ENCODE results near the gene SLC10A7.

The SLC10A7 gene

GRCh38 chr4:146330392-146330791, 191.3 kb downstream of the SLC10A7 start:
- Histone ChIP-seq H3K27me3 (ENCODE audit: control insufficient read depth, insufficient read depth, low read length, poor library complexity, severe bottlenecking) (no peaks in the 10 kb centered on the region), H3K4me3 (ENCODE audit: insufficient read depth, low read depth, low read length) (no peak overlapping the region), H3K36me3 (ENCODE audit: control insufficient read depth, insufficient read depth, low read length) (no peaks in the 10 kb centered on the region), H3K9me3 (ENCODE audit: control insufficient read depth, low read length) (no peaks in the 10 kb centered on the region), H3K4me1 (ENCODE audit: control insufficient read depth, insufficient read depth, low read length) (no peaks in the 10 kb centered on the region), H3K27ac (ENCODE audit: insufficient read depth, low read depth, low read length, poor library complexity, severe bottlenecking) (no peak overlapping the region)
- 89 to 91% methylated on average over 3 of the region's 4 CpGs for WGBS, 2 experiments

- Histone ChIP-seq H3K4me1 (ENCODE audit: control insufficient read depth, insufficient read depth, low read length) (no peaks in the 10 kb centered on the region), H3K36me3 (ENCODE audit: control insufficient read depth, insufficient read depth, low read length) (no peaks in the 10 kb centered on the region), H3K27ac (ENCODE audit: insufficient read depth, low read depth, low read length, poor library complexity, severe bottlenecking) (no peak overlapping the region), H3K9me3 (ENCODE audit: control insufficient read depth, low read length) (no peaks in the 10 kb centered on the region), H3K27me3 (ENCODE audit: control insufficient read depth, insufficient read depth, low read length, poor library complexity, severe bottlenecking) (no peaks in the 10 kb centered on the region), H3K4me3 (ENCODE audit: insufficient read depth, low read depth, low read length) (no peak overlapping the region)
Observed at GRCh38 chr4:146329050-146329716, 192.6 kb downstream of the SLC10A7 start.

GRCh38 chr4:146327859-146328650, 193.7 kb downstream of the SLC10A7 start:
- Histone ChIP-seq H3K4me3 (ENCODE audit: insufficient read depth, low read depth, low read length) (no peak overlapping the region), H3K27ac (ENCODE audit: insufficient read depth, low read depth, low read length, poor library complexity, severe bottlenecking) (no peak overlapping the region), H3K9me3 (ENCODE audit: control insufficient read depth, low read length) (no peaks in the 10 kb centered on the region), H3K36me3 (ENCODE audit: control insufficient read depth, insufficient read depth, low read length) (no peaks in the 10 kb centered on the region), H3K27me3 (ENCODE audit: control insufficient read depth, insufficient read depth, low read length, poor library complexity, severe bottlenecking) (no peaks in the 10 kb centered on the region), H3K4me1 (ENCODE audit: control insufficient read depth, insufficient read depth, low read length) (no peaks in the 10 kb centered on the region)
- 89 to 93% methylated on average over 6 of the region's 6 CpGs for WGBS, 2 experiments

DNA sequence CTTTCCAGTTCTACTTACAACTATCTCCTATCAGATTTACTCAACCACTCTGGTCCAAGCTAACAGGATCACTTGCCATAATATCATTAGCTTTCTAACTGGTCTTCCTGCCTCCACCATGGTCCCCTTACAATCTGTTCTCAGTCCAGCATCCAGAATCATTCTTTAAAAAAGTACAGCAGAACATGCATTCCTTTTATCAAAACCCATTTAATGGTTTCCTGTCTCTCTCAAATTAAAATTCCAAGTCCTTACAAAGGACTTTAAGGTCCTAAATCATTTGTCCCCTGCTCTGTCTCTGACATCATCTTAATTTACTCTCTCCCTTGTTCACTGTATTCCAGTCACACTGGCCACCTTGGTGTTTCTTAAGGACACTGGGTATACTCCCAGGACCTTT, 202.8 kb downstream of the SLC10A7 start:
- Histone ChIP-seq H3K9me3 (ENCODE audit: control insufficient read depth, low read length) (no peaks in the 10 kb centered on the region), H3K4me3 (ENCODE audit: insufficient read depth, low read depth, low read length) (no peak overlapping the region), H3K27me3 (ENCODE audit: control insufficient read depth, insufficient read depth, low read length, poor library complexity, severe bottlenecking) (no peaks in the 10 kb centered on the region), H3K36me3 (ENCODE audit: control insufficient read depth, insufficient read depth, low read length) (no peaks in the 10 kb centered on the region), H3K4me1 (ENCODE audit: control insufficient read depth, insufficient read depth, low read length) (no peaks in the 10 kb centered on the region), H3K27ac (ENCODE audit: insufficient read depth, low read depth, low read length, poor library complexity, severe bottlenecking) (no peak overlapping the region)

DNA sequence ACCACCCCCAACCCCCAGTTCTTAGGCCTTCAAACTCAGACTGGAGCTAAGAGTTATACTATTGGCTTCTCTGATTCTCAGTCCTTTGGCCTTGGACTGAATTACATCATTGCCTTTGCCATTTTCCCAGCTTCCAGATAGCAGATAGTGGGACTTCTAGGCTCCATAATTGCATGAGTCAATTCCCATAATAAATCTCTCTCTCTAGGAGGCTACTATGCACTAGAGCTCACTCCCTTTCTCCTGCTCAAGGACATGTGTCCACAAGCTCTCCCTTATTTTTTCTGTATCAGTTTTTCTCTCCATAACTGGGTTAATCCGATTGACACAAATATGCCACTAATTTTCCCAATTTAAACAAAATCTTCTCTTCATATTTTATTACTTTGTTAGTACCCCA, 204.0 kb downstream of the SLC10A7 start:
- Histone ChIP-seq H3K4me1 (ENCODE audit: control insufficient read depth, insufficient read depth, low read length) (no peaks in the 10 kb centered on the region), H3K36me3 (ENCODE audit: control insufficient read depth, insufficient read depth, low read length) (no peaks in the 10 kb centered on the region), H3K27ac (ENCODE audit: insufficient read depth, low read depth, low read length, poor library complexity, severe bottlenecking) (no peak overlapping the region), H3K9me3 (ENCODE audit: control insufficient read depth, low read length) (no peaks in the 10 kb centered on the region), H3K4me3 (ENCODE audit: insufficient read depth, low read depth, low read length) (no peak overlapping the region), H3K27me3 (ENCODE audit: control insufficient read depth, insufficient read depth, low read length, poor library complexity, severe bottlenecking) (no peaks in the 10 kb centered on the region)
- 90 to 95% methylated on average over 1 of the region's 1 CpG for whole genome bisulfite sequencing, 2 experiments

DNA sequence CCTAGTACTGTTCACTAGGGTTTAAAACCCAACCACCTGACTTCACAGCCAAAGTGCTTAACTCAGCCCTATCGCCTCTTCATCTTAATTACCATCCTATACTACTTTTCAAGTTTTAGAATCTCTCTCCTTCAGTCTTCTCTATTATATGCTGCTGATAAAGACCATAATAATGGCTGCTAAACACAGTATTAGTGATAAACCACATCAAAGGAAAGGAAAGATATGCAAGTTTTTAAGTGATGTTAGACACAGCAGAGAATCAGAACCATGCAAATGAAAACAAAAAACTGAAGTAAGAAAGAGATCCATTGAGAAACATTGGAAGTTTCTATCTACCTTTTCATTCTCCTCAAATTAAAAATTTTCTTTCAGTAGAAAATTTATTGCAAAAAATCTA, 206.6 kb downstream of the SLC10A7 start:
- no peak overlapping the region for H3K4me3 ChIP-seq (ENCODE audit: insufficient read depth, low read depth, low read length)
- WGBS, 2 experiments, result 87 to 100% methylated on average over 1 of the region's 1 CpG

GRCh38 chr4:146311238-146311970, 210.3 kb downstream of the SLC10A7 start:
- 82 to 89% methylated on average over 3 of the region's 3 CpGs for WGBS, 2 experiments
- H3K27me3 ChIP-seq (ENCODE audit: control insufficient read depth, insufficient read depth, low read length, poor library complexity, severe bottlenecking), result no peaks in the 10 kb centered on the region
- H3K9me3 ChIP-seq (ENCODE audit: control insufficient read depth, low read length), result no peaks in the 10 kb centered on the region
- no peak overlapping the region for H3K4me3 ChIP-seq (ENCODE audit: insufficient read depth, low read depth, low read length)
- H3K36me3 ChIP-seq (ENCODE audit: control insufficient read depth, insufficient read depth, low read length), result no peaks in the 10 kb centered on the region
- H3K27ac ChIP-seq (ENCODE audit: insufficient read depth, low read depth, low read length, poor library complexity, severe bottlenecking), result no peak overlapping the region
- no peaks in the 10 kb centered on the region for H3K4me1 ChIP-seq (ENCODE audit: control insufficient read depth, insufficient read depth, low read length)

More for the DNA sequence above, 206.6 kb downstream of the SLC10A7 start:
- Histone ChIP-seq H3K27ac (ENCODE audit: insufficient read depth, low read depth, low read length, poor library complexity, severe bottlenecking) (no peak overlapping the region), H3K27me3 (ENCODE audit: control insufficient read depth, insufficient read depth, low read length, poor library complexity, severe bottlenecking) (no peaks in the 10 kb centered on the region), H3K36me3 (ENCODE audit: control insufficient read depth, insufficient read depth, low read length) (no peaks in the 10 kb centered on the region), H3K4me1 (ENCODE audit: control insufficient read depth, insufficient read depth, low read length) (no peaks in the 10 kb centered on the region), H3K9me3 (ENCODE audit: control insufficient read depth, low read length) (no peaks in the 10 kb centered on the region)

- Histone ChIP-seq H3K27me3 (ENCODE audit: control insufficient read depth, insufficient read depth, low read length, poor library complexity, severe bottlenecking) (no peaks in the 10 kb centered on the region), H3K9me3 (ENCODE audit: control insufficient read depth, low read length) (no peaks in the 10 kb centered on the region), H3K27ac (ENCODE audit: insufficient read depth, low read depth, low read length, poor library complexity, severe bottlenecking) (no peak overlapping the region), H3K4me3 (ENCODE audit: insufficient read depth, low read depth, low read length) (no peak overlapping the region), H3K36me3 (ENCODE audit: control insufficient read depth, insufficient read depth, low read length) (no peaks in the 10 kb centered on the region), H3K4me1 (ENCODE audit: control insufficient read depth, insufficient read depth, low read length) (no peaks in the 10 kb centered on the region)
Observed at GRCh38 chr4:146310319-146311021, 211.3 kb downstream of the SLC10A7 start.

DNA sequence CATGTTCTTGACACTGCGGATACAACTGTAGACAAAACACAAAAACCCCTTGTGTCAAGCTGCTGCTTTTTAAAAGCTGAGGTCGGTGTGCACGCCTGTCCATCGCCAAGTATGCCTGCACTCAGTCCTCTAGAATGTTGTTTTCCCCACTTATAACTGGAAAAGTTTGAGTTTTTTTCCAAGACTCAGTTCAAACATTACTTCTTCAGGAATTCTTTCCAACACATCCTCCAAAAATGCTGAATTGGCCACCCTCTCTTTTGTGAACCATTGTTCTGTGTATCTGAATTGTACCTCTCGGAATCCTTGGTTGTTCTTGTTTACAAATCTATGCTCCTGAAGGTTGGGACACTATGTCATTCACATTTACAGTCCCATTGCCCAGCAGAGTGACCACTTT, 212.8 kb downstream of the SLC10A7 start:
- H3K4me1 ChIP-seq (ENCODE audit: control insufficient read depth, insufficient read depth, low read length), result no peaks in the 10 kb centered on the region
- no peaks in the 10 kb centered on the region for H3K36me3 ChIP-seq (ENCODE audit: control insufficient read depth, insufficient read depth, low read length)
- no peak overlapping the region for H3K4me3 ChIP-seq (ENCODE audit: insufficient read depth, low read depth, low read length)
- H3K27ac ChIP-seq (ENCODE audit: insufficient read depth, low read depth, low read length, poor library complexity, severe bottlenecking), result no peak overlapping the region
- whole genome bisulfite sequencing, 2 experiments, result 89 to 96% methylated on average over 5 of the region's 5 CpGs
- no peaks in the 10 kb centered on the region for H3K9me3 ChIP-seq (ENCODE audit: control insufficient read depth, low read length)
- H3K27me3 ChIP-seq (ENCODE audit: control insufficient read depth, insufficient read depth, low read length, poor library complexity, severe bottlenecking), result no peaks in the 10 kb centered on the region

GRCh38 chr4:146302822-146303221, 218.9 kb downstream of the SLC10A7 start:
- H3K27me3 ChIP-seq (ENCODE audit: control insufficient read depth, insufficient read depth, low read length, poor library complexity, severe bottlenecking), result no peaks in the 10 kb centered on the region
- H3K36me3 ChIP-seq (ENCODE audit: control insufficient read depth, insufficient read depth, low read length), result no peaks in the 10 kb centered on the region
- H3K4me1 ChIP-seq (ENCODE audit: control insufficient read depth, insufficient read depth, low read length), result no peaks in the 10 kb centered on the region
- no peak overlapping the region for H3K4me3 ChIP-seq (ENCODE audit: insufficient read depth, low read depth, low read length)
- no peaks in the 10 kb centered on the region for H3K9me3 ChIP-seq (ENCODE audit: control insufficient read depth, low read length)
- 96 to 98% methylated on average over 2 of the region's 2 CpGs for WGBS, 2 experiments
- H3K27ac ChIP-seq (ENCODE audit: insufficient read depth, low read depth, low read length, poor library complexity, severe bottlenecking), result no peak overlapping the region
